ENCODE measurements around the gene MAFF.

DNA sequence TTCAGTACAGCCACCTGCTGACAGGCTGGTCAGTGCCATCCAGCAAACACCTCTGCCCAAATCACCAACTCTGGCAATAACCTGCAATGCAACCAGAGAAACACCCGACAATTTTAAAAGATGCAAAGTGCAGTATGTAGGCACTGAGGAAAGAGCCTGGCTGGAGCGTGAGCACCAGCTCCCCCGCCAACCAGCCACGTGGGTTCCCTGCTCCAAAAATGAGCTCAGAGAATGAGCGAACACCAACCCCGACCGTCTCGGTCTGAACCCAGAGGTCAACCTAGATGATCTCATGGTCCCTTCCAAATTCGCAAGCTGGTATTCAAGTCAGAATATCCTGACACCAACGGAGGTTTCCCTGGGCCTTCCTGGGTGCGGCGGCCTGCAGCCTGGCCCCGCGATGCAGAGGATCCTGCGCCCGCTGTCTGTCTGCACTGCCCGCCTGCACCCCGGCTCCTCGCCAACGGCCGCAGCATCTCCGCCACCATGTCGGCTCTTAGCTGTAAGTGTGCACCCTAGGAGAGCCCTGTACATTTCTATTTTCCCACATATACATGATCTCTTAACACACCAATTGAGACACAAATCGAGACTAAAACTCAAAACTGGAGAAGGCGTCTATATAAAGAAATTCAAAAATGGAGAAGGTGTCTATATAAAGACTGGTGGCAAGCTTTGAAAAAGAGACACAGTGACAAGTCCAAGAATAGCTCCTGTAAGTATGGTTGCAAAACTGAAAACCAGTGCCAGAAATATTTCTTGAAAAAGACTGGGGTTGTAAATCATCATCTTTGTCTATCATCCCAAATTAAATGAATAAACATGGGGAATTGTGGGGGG lies 48.2 kb downstream of the MAFF start:
- no peak for TF ChIP-seq POLR2A (IDR thresholded peaks at IDR 0.05; ENCODE audit: low read length)
- no peak for TF ChIP-seq GATA1 (IDR thresholded peaks at IDR 0.05; ENCODE audit: low read depth, low read length)
